GM19468 (cell line): ENCODE measurements around the gene VDAC2.
A peak's percentile ranks its signal among the peaks of the same experiment; 100 is the strongest.

Experiments
- ATAC-seq: cut with Tn5 transposase; IDR thresholded peaks from one replicate; pipeline ENCODE4 v1.9.1; 2021; ENCODE audit warnings: mild to moderate bottlenecking, moderate library complexity, moderate number of reproducible peaks; ENCODE audit not compliant: unreplicated experiment; ENCODE audit errors: extremely low read depth

The VDAC2 gene

DNA sequence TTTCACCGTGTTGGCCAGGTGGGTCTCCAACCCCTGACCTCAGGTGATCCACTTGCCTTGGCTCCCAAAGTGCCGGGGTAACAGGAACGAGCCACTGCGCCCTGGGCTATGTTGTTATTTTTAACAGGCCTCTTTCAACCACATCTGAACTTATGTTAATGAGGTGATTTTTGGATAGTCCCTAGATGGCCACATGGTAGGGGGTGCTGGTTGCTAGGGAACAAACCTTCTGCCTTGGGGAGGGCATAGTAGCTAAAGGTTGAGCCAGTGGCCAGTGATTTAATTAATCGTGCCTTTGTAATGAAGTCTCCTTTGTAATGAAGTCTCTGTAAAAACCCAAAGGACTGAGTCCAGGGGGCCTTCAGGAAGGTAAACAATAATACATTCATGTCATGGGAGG is 16.1 kb downstream of the VDAC2 start:
- ATAC-seq, result no peak

DNA sequence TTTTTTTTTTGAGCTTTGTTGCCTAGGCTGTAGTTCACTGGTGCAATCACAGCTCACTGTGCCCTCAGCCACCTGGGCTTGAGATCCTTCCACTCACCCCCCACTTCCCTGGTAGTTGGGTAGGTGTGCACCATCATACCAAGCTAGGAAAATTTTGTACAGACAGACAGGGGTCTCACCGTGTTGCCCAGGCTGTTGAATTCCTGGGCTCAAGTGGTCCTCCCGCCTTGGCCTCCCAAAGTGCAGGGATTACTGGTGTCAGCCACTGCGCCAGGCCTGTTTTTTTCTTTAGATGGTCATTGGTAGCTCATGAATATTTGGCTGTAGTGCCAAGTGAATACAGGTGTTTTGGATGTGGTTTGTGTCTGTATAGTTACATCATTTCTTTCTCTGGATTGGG is 17.7 kb downstream of the VDAC2 start:
- no peak for ATAC-seq

DNA sequence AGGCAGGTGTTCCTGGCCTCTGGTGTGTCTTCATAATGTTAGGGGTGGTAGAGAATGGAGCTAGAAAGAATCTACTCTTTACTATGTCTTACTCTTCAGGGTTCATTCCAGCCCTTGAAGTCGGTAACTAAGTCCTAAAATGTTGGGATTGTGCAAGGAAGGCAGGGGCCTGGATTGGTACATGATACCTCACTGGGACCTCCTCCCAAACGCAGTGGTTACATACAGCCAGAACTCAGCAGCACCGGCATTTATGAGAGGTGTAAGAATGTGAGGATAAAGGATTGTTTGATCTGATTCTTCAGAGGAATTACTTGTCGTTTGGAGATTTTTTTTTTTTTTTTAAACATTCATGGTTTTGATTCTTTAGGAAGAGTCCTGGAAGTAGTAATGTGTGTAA is 18.2 kb downstream of the VDAC2 start:
- no peak for ATAC-seq

DNA sequence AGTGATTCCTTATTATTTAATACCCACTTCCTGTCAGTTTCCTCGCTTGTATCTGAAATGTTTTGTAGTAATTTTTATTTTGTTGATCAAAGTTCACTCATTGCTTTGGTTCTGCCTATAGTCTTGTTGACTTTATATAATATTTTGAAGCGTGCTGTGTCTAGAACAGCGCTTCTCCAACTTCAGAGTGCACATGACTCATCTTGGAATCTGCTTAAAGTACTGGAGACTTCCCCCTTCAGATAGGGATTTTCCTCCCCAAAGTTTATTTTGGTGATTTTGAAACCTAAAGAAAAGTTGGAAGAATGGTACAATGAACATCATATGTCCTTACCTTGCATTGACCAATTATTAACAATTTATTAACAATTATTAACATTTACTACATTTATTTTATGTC is 19.4 kb downstream of the VDAC2 start:
- ATAC-seq, result no peak

DNA sequence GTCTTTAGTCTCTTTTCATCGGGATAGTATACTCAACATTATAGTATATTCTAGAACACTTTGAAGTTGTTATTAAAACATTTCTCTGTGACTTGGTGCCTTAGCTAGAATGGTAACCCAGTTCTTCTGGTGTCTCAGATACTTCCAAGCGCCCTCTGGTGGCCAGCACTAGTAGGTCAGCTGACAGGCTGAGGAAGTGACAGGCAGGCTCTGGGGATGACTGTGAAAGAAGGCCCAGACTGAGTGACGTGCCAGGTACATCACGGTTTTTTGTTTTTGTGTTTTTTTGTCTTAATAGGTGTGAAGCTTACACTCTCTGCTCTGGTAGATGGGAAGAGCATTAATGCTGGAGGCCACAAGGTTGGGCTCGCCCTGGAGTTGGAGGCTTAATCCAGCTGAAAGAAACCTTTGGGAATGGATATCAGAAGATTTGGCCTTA is 20.0 kb downstream of the VDAC2 start:
- ATAC-seq, result peak; percentile 26

DNA sequence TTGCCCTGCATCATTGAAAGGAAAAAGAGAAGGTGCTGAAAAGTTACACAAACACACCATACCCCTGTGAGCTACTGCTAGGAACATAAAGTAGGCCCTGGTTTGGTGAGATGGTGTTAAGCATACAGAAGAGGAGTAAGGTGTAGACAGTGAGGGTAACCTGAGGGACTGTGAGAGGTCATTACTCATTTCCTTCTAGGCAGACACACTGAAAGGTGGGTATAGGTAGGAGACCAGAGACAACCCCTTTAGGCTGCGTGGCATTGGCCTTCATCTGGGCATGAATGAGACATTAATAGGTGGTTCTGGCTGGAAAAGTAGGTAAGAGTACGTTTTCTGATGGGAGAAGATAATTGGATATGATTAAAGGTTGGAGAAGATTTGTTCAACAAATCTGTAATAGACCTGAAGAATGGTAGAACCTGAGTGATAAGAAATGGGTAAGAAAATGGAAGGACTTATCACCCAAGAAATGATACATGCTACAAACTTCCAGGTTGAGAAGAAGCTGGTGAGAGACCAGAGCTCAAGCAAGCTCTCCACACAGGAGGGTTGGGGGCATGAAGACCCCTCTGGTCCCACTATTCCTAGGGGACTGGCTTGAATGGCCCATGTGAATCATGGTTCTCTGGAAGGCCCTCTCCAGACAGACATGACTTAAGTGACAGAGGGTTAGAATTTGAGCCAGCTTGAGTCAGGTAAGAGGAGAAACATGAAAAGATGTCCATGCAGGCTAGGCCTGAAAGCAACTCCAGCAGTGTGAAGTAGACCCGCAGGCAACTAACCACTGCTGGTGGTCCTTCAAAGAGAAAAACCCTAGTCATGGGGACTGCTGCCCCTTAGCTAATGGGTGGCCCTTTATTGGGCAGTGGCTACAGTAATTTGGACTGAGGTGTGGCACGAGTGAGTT is 21.3 kb downstream of the VDAC2 start:
- ATAC-seq, result no peak

DNA sequence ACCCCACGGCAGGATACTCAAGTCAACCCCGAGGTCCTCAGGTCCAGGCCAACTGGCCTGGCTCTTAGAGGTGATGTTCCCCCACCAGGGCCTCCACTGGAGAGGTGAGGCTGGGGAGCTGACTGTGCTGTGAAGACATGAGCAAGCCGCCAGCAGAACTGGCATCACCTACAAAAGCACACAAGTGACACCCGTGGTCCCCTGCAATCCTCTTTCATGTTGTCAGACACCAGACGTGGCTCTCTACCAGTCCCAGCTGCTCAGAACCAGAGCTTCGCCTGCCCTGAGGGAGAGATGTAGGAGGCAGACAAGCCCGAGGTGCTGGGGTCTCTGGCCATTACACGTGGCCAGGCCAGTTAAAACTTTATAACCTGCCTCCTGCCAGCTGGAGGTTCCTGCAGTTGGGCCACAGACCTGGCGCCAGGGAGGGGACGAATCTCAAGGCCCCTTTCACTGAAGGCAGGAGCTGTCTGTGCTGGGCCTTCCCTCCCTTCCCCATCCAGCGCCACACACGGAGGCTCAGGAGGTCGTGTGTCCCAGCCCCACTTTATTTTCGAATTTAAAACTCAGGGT is 22.9 kb downstream of the VDAC2 start:
- no peak for ATAC-seq

DNA sequence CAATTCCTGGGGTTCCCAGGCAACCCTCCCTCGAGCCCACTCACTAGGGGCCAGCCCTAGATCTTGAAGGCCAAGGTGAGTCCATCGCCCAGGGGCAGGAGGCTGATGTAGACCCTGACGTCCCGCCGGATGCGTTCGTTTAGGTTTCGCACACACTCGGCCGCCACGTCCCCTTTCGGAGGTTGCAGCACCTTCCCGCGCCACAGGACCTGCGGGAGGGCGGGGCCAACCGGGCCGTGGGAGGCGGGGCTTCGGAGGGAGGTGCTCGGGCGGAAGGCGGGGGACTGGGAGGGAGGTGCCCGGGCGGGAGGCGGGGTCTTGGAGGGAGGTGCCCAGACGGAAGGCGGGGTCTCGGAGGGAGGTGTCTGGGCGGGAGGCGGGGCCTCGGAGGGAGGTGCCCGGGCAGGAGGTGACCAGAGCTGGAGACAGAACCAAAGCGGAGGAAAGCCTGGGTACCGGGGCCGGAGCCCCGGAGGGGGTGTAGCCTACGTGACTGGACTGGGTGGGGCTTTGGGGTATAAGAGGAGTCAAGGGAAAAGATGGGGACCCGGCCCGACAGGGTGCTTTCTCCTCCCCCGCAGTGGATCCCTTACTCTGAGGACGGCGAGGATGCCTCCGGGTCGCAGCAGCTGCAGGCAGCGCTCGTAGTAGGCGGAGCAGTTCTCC is 23.6 kb downstream of the VDAC2 start:
- ATAC-seq, result peak; percentile 13

DNA sequence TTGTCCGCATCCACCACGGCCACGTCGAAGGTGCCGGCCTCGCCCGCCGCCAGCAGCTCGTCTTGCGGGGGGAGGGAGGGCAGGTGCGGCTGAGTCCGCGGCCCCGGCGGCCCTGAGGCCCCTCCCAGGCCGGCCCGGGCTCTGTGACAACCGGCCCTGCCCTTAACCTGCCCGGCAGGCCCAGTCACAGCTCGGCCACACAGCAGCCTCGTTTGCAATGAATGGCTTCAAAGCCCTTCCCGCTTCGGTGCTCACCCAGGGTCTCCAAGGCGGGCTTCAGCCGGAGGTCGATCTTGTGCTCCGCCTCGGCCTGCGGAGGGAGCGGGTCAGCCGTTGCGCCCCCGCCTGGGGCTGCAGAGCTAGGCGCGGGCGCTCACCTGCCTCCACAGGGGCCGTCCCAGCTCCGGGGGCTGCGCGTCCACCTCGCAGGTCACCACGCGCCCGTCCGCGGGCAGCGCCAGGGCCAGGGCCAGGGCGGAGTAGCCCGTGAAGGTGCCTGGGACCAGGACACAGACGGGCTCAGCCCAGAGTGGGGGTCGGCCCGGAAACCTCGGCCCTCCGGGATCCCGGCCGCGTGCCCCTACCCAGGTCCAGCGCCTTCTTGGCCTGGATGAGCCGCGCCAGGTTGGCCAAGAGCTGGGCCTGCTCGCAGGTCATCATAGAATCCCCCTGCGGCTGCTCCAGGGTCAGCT is 24.2 kb downstream of the VDAC2 start:
- no peak for ATAC-seq

DNA sequence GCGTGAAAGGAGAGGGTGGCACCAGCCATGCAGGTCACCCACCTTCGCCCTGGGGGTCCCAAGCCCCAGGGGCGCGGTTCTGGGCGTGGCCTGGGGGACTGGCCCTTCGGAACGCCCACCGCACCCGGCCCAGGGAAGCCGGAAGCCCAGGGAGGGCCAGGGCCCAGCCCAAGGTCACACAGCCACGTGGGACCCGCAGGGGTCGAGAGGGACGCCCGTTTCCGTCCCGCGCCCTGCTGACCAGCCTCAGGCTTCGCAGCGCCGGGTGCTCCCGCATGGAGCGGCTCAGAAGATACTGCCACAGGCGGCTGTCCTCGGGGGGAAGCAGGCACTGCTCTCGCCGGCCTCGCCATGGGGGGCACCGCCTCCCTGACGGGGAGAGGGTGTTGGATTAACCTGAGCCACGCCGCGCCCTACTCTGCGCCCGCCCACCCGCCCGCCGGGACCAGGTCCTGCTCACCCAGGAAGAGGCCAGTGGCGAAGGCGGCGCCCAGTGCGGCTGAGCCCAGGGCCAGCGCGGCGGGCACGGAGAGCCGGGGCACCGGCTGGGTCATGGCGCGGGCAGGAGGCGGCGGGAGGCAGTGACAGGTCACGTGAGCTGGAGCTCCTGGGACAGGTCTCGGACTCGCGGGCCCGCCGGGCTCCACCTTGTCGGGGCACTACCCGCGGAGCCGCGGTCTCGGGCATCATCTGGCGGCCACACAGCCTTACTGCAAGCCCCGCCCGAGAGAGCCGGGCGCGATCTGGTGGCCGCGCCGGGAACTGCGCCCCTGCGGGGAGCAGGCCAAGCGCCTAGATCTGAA is 25.0 kb downstream of the VDAC2 start, which contains the start of gene COMTD1:
Gene COMTD1, minus strand, starts transcription at position 583 of the 803 bp plus-strand sequence. Its CDS starts 29 bp downstream, at position 554.
- peak; percentile 68 for ATAC-seq

DNA sequence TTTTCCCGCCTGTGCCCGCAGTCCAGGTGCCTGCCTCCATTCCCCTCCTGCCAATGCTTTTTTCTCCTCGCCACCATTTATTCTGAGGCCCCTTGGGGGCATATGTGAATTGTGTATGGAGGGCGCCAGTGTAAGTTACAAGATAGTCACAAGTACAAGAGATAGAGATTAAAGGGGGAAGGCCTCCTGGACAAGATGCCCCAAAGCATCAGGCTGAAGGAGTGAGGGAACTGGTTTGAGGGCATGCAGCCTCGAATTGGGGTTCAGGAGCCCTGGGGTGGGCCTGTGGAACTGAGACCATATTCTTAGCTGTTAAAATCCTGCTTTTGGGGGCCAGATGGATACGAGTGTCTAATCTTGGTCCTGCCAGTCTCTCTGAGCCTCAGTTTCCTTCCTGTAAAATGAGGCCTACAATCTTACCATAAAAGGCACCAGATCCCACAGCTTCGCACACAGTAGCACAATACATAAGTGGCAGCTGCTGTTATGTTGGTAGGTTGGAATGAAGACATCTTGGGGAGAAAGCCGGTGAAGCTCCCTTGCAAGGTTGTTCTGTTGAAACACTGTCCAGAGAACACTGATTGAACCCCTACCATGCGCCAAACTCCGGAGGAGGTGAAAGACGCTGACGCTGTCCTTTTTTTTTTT is 25.7 kb downstream of the VDAC2 start:
- ATAC-seq, result no peak

DNA sequence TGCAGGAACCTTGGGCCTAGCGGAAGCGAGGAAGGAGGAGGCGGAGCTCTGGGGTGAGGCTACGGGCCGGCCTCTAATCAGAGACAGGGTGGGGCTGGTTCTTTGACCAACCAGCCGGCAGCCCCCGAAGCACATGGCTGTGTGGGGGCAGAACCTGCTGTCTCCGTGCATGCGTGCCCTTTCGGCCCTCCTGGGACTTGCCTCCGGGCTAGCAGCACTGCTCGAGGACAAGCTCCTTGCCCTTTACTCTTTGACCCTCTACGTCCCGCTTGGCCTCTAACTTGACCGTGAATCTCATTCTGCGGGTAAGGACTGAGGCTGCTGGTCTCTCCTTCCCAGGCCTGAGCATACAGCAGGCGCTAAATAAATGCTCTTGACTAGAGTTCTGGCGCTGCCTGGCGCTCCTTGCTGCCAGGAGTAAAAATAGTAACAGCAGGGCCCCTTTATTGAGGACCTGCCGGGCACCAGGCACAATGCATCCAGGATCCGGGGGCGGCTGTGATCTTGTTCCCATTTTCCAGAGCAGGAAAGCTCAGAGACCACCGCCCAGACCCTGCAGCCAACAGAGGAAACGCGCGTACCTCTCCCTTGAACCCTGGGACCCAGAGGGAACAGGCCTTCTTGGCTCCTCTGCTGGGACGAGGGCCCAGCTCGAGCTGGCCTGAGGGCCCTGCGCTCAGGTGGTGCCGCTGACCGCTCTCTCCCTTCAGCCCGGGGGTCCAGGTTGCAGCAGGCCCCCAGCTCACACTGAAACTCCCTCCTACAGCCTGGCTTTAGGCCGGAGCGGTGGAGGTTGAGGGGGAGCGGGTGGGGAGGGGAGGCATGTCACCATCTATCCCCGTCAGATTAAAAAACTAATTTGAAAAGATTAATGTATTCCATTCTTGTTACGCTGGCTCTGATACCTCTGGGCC is 27.8 kb downstream of the VDAC2 start:
- ATAC-seq, result no peak

DNA sequence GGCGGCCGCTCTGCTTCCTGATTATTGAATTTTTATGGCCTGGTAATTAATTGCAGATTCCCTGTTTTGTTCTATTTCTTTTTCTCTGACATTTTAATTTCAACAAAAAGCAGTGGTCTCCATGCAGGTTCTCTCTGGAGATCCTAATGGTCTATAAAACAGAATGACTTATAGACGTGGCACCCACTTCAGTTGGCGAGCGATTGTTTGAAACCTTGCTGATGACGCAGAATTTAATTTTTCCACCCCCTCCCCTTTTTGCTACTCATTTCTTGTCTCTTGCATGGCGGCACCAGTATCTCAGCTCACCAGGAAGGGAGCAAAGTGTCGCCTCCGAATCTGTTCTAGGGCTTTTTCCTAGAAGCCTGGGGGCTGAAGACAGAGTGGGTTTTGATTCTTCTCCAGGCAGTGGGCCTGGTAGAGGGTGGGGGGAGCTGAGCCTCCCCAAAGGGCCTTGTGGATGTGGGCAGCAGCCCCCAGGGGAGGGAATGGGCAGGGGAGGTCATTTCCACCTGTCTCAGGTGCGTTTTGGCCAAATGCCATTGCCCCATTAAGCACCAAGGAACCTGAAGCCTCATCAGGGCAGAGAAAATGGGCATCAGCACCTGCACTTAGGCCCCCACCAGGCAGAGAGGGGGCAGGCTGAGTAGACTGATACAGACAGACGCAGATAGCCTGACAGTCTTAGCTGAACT is 28.6 kb downstream of the VDAC2 start:
- ATAC-seq, result no peak

DNA sequence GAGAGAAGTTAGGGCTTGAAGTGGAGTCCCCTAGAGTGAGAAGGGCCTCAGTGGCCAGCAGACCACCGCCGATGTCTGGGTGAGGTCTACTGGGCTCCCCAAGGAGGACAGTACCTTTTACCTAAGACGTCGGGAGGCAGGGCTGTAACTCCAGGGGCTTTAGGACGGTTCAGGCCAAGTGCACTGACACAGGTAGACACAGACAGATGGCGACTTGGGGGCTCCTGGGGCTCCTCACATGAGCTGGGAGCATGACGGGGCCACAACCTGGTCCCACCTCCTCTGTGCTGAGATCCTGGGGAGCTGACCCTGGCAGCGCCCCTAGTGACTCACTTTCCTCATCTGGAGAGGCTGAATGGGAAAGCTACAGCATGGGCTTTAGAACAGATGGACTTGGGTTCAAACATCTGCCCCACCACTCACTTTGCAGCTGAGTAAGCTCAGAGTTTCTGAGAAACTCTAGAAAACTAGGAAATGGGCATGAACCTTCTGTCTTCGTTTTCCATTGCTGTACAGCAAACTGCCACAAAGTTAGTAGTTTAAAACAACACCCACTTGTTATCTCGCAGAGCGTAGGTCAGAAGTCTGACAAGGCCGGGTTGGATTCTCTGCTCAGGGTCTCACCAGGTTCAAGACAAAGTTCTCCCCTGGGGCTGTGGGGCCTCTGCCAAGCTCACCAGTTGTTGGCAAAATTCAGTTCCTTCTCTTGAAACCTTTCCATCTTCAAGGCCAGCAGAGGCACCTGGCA is 29.9 kb downstream of the VDAC2 start:
- ATAC-seq, result no peak

DNA sequence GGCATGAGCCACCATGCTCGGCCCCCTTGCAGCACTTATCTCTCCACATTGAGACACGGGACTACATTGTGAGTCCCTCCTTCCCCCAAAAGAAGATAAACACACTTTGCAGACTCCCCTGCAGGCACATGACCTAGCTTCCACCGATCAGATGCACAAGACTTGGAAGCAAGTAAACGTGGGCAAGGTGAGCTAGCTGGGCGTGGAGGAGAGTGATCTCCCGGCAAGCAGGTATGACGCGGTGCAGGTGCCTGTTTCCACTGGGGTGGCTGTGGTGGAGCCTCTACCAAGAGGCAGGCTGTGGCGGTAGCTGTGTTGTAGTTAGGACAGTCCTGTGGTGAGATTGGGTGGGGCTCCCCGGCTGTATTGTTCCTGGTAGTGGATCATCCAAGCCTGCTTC is 32.8 kb downstream of the VDAC2 start:
- no peak for ATAC-seq

DNA sequence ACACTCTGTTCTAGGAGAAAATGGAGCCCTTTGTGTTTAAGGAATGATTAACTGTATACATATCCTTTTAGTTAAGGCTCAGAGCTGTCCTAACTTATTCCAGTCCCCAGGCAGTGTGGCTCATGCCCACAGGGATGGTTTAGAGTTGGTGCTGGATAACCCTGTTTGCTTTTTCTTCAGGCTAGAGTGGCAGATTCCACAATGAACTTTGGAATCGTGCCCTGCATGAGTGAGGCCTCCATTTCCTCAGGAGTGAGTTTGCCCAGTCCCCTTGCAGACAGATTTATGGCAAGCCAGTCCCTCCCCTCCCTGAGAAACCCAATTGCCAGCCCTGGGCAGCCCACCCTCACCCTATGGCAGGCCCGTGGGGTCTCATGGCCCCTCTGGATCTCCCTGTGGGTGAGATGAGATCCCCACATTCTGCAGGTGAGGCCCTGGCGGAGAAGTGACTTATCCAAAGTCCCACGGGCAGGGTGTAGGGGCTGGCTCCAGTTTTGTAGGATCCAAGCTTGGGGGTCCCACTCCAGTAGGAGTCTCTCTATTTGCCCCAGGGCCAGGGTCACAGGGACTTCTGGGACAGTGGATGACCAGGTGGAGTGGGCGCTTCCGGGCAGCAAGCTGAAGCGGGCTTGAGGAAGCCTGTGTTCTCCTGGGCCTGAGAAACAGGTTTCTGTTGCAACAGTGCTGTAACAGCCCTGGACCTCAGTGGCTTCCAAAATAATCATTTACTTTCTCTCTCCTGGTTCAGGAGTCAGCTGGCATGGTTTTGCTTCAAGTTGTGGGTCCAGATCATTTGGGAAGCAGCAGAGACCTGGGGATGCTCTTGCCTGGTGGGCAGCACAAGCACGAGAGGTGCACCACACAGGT is 34.1 kb downstream of the VDAC2 start:
- ATAC-seq, result no peak
